OCI-LY7 (cell line): ENCODE data around the gene DGKQ.

Experiments
- EZH2phosphoT487 ChIP-seq: fragments of 200-600 bp; sonication (generic); IDR thresholded peaks from 2 replicates; pipeline ENCODE4 v1.6.1; 2018; ENCODE audit warnings: low read depth, borderline replicate concordance, mild to moderate bottlenecking, mixed run types, antibody characterized with exemption, low read length, moderate library complexity, mixed read lengths
- TF ChIP-seq, protein P1 (sequence below): fragments of 200-600 bp; sonication (generic); conservative IDR thresholded peaks from 2 replicates; pipeline ENCODE4 v1.5.1; 2014; ENCODE audit warnings: mild to moderate bottlenecking, antibody characterized with exemption, low read length, moderate library complexity, mixed read lengths

DNA sequence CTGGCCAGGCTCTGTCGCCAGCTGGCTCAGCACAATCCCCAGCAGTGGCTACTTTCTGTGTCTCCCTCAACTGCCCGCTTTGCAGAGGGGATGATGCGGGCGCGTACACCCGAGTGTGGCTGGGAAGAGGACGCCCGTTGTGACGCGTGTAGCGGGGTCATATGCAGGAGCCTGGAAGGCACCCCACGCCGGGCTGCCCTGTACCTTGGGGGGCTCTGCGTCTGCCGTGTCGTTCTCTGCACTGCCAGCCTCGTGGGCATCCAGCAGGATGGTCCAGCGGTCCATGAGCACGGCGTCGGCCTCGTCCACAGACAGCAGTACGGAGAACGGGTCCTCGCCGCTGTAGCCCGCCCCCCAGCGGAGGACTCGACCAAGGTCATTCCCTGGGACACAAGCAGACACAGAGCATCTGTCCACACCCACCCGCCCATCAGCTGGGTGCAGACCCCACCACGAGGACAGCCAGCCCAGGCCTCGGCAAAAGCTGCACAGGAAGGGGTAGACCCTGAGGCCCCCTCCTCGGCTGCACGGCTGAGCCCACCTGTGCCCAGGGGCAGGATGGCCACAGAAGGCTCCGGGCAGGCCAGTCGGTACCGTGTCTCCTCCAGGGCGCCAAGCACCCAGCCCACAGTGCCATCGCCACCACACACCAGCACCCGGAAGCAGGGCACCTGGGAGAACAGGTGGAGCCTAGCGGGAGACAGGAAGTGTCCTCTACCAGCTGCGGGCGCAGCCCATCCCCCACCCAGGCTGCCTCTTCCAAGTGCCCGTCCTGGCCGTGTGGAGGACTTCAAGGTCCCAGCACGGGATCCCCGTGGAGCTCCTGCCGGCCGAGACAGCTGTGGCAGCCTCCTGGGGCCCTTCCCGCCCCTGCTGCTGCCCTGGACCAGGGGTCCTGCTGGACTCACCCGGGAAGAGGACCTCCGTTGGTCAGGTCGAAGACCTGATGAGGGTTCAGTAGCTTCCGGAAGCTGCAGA, 10.8 kb downstream of the DGKQ start:
- TF ChIP-seq, protein P1, sequence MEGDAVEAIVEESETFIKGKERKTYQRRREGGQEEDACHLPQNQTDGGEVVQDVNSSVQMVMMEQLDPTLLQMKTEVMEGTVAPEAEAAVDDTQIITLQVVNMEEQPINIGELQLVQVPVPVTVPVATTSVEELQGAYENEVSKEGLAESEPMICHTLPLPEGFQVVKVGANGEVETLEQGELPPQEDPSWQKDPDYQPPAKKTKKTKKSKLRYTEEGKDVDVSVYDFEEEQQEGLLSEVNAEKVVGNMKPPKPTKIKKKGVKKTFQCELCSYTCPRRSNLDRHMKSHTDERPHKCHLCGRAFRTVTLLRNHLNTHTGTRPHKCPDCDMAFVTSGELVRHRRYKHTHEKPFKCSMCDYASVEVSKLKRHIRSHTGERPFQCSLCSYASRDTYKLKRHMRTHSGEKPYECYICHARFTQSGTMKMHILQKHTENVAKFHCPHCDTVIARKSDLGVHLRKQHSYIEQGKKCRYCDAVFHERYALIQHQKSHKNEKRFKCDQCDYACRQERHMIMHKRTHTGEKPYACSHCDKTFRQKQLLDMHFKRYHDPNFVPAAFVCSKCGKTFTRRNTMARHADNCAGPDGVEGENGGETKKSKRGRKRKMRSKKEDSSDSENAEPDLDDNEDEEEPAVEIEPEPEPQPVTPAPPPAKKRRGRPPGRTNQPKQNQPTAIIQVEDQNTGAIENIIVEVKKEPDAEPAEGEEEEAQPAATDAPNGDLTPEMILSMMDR: no peak
- no peak for TF ChIP-seq EZH2phosphoT487
